DMS79 (cell line): Measurements from ENCODE around the gene IRS1.

ENCODE experiments used
- DNase-seq: peaks from one replicate; lab custom pipeline; 2025; lab: John Stamatoyannopoulos, UW

Gene IRS1

DNA sequence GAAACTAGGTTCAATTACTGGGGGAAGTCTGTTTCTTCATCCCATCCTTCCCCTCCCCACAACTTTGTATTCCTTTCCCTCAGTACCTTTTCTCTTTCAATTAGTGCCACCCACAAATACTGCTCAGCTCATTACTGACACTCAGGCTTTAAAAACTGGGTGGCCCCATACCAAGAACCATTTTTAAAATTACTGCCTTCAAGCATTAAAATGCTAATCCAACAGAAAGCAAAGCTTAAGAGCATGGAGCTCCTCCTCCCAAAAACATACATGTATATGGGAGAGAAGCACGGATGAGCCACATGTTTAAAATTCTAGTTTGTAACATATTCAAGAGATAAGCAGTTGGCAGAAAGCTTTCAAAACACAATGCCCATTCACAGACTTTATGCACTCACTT is 44.0 kb downstream of the IRS1 start:
- DNase-seq, result no peak

GRCh38 chr2:226754821-226755604 is 44.6 kb downstream of the IRS1 start:
- DNase-seq, result no peak

DNA sequence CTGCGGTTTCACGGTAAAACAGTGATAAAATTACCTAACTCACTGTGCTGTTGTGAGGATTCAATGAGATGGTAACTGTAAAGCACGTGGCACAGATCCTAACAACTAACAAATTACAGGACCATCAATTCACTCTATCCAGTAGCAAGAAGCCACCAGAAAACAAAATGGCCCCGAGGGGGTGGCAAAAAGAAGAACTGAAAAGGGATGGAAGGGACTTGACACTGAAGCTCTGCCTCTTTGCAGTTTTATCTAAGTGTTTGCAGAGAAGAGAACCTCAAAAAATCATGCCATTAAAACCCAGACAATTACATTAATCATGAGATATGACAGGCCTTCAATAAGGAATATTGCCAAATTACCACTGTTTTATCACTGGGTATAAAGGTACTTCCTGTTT is 46.7 kb downstream of the IRS1 start:
- no peak for DNase-seq

DNA sequence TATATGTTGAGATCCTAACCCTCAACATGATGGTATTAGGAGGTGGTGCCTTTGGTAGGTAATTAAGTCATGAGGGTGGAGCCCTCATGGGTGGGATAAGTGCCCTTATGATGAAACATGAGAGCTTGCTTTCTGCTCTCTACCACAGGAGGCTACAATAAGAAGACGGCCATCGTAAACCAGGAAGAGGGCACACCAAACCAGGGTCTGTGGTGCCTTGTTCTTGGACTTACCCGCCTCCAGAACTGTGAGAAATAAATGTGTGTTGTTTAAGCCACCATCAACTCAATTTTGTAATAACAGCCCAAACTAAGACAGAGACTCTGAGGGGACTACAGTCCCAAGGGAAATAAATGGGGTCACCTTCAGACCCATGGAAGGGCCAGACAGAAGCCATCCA is 52.3 kb downstream of the IRS1 start:
- no peak for DNase-seq

DNA sequence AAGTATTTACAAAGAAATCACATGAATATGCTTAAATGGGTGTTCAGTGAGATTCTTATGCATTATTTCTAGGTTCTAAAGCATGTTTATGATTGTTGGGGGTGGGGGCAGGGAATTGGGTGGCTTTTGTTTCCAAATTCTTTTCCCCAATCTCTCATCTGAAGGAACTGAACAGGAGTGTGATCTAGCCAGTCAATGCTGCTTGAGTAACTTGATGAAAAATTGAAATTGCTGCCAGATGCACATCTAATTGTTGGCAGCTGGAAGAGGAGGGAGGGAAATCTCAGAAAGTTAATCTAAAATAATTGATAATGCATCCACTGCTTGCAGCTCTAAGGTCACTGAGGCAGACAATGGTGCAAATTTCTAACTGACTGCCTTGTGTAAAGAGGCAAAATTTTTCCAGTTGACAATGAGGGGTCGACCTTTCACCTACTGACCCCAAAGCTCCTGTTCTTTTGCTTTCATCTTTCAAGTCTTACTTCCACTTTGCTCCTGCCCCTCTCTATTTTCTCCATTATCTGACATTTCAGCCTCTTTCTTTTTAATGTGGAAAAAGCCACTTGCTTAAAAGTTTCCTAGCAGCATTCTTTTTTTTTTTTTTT is 53.3 kb downstream of the IRS1 start:
- DNase-seq, result no peak

DNA sequence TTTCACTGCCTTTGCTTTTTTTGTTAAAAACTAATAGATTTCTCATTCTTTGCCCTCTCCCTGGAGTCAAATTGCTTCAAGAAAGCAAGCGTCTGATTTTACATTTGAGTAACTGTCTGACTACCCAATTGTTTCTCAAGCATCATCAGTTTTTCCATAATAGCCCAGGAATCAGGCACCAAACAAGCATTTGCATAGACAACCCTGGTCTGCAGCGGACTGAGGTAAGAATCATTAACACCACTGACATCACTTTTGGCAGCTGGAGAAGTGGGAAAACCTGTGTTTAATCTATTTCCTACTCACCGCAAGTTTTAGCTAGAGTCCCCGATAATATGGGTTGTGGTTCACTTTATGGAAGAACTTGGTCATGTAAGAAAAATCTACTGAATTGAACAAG is 55.7 kb downstream of the IRS1 start:
- no peak for DNase-seq

GRCh38 chr2:226742347-226742746 is 57.3 kb downstream of the IRS1 start:
- no peak for DNase-seq

GRCh38 chr2:226740039-226740648 is 59.5 kb downstream of the IRS1 start:
- no peak for DNase-seq

GRCh38 chr2:226739545-226740030 is 60.0 kb downstream of the IRS1 start:
- no peak for DNase-seq

- DNase-seq, result no peak
Measured at GRCh38 chr2:226738821-226739544, 60.6 kb downstream of the IRS1 start.

GRCh38 chr2:226738191-226738820 is 61.3 kb downstream of the IRS1 start:
- DNase-seq, result no peak

GRCh38 chr2:226736382-226736781 is 63.2 kb downstream of the IRS1 start:
- no peak for DNase-seq

GRCh38 chr2:226733927-226734564 is 65.6 kb downstream of the IRS1 start:
- DNase-seq, result no peak

DNA sequence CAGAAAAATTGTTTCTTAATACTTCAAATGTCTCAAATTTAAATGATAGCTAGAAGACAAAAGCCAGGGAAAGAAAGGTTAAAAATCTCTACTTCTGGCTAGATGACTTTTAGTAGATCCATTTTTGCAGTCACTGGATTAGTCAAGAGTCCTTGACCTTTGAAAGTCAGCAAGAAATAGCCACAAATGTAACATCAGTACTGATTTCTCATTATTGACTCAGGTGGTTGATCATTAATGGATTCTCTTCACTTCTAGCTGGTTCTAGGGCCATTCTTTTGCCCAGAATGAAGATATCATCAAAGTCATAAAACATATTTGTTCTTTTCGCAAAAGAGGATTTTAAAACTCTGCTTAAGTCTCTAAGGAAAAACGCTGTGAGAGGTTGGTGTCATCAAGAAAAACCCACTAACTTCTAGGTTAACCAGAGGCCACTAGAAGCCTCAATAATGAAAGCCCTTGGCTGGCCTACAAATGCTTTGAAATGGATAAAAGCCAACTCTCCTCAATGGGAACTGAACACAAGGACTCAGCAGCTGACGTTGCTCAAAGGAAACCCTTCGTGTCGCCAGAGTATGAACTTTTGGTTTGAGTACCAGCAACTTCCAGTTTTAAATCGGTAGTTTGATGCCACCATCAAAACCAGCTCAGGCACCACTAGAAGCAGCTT is 66.3 kb downstream of the IRS1 start:
- no peak for DNase-seq

DNA sequence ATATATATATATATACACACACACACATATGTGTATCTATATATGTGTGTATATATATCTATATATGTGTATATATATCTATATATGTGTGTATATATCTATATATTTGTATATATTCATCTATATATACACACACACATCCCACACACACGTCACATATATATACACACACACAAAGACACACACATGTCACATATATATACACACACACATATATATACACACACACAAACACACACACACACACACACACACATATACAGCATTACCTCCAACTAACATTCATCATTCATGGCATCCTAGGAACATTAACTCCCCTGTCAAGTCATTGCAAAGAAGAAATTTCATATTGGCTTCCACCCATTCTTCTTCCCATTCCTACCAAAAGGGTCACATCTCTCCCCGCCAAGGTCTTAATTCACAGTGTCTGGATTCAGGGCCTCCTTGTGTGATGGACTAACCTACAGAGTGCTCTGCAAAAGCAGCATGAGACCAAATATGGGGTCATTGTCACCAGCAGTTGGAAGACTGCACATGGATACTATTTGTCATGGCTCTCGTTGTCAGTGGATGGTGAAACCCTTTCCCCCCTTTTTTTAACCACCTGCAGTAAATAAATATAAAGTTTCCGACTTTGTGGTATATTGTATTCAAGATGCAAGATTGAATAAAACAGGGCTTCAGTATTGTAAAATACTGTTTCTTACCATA is 67.0 kb downstream of the IRS1 start:
- no peak for DNase-seq

DNA sequence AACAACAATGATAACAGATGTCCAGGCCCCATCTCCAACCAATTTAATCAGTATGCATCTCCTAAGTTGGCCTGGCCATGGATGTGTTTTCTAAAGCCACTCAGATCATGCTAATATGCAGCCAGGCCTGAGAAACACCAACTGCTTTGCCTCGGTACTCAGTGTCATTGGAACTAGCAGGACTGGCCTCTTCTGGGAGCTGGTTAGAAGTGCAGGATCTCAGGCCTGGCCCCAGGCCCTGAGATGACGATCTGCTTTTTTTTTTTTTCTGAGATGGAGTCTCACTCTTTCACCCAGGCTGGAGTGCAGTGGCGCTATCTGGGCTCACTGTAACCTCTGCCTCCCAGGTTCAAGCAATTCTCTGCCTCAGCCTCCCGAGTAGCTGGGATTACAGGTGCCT is 69.1 kb downstream of the IRS1 start:
- no peak for DNase-seq

GRCh38 chr2:226728996-226729395 is 70.6 kb downstream of the IRS1 start:
- DNase-seq, result no peak

DNA sequence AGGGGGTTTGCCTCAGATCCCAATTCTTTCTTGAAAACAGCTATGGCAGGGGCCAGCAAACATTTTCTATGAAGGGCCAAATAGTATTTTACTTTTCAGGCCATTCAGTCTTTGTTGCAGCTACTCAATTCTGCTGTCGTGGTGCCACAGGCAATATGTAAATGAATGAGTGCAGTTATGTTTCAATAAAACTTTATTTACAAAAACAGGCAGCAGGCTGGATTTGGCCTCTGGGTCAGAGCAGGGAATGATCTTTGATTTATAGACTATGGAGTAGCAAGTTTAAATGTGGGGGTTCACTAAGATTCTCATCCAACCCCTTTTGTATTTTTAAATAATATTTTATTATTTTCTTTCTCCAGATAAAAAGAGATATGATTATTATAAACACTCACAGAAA is 72.4 kb downstream of the IRS1 start:
- DNase-seq, result no peak

DNA sequence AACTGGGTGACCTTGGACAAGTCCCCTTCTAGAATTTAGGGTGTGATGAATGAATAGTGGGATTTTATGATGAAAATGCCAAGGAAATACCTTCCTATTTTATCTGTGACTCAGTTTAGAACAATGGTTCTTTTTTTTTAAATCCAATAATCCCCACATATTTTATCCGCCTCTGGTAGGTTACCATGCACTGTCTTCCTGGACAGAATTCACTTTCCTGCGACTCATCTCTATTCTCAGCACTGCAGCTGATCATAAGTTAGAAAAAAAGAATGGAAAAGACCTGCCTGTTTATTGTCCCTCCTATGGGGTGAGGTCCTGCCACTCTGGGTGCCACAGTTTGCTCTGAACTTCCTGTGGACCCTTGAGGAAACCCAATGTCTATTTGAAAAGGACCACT is 73.1 kb downstream of the IRS1 start:
- no peak for DNase-seq

- DNase-seq, result no peak
Measured at GRCh38 chr2:226725126-226725860, 74.3 kb downstream of the IRS1 start.
